Fibroblast of pulmonary artery (primary cell): ENCODE results near the gene GPR39.
A peak's percentile ranks its signal among the peaks of the same experiment; 100 is the strongest.

Source experiments
- DNase-seq: peaks from one replicate; pipeline ENCODE4 v3.0.0-alpha.2; 2010; ENCODE audit warnings: low read depth
- H3K4me3 ChIP-seq: replicated peaks from 2 replicates; pipeline ENCODE4 v1.5.1; 2011; ENCODE audit warnings: low read depth, mild to moderate bottlenecking, control low read depth, low read length, moderate library complexity
- CTCF ChIP-seq: IDR thresholded peaks from 2 replicates; pipeline ENCODE4 v1.5.1; 2011; ENCODE audit warnings: mild to moderate bottlenecking, control low read depth, low read length, inconsistent platforms; ENCODE audit errors: missing control alignments

GPR39 gene

GRCh38 chr2:132478461-132479105 is 62.0 kb downstream of the GPR39 start:
- DNase-seq: no peak
- TF ChIP-seq CTCF: no peak
- H3K4me3 ChIP-seq: no peak overlapping the region

- TF ChIP-seq CTCF: no peak
- H3K4me3 ChIP-seq: no peak overlapping the region
- no peak for DNase-seq
Observed at GRCh38 chr2:132479155-132479554, 62.5 kb downstream of the GPR39 start.

- no peak for DNase-seq
- no peak overlapping the region for H3K4me3 ChIP-seq
- TF ChIP-seq CTCF: no peak
Observed at GRCh38 chr2:132482821-132483220, 66.2 kb downstream of the GPR39 start.

- no peak for TF ChIP-seq CTCF
- H3K4me3 ChIP-seq: no peak overlapping the region
- no peak for DNase-seq
Observed at GRCh38 chr2:132484144-132484543, 67.5 kb downstream of the GPR39 start.

- no peak overlapping the region for H3K4me3 ChIP-seq
- no peak for DNase-seq
- no peak for TF ChIP-seq CTCF
Observed at GRCh38 chr2:132488491-132488890, 71.9 kb downstream of the GPR39 start.

GRCh38 chr2:132489150-132489549 is 72.5 kb downstream of the GPR39 start:
- DNase-seq: peak; percentile 12
- no peak overlapping the region for H3K4me3 ChIP-seq
- TF ChIP-seq CTCF: no peak

GRCh38 chr2:132495881-132496280 is 79.3 kb downstream of the GPR39 start:
- no peak for TF ChIP-seq CTCF
- DNase-seq: no peak
- H3K4me3 ChIP-seq: no peak overlapping the region
